ENCODE results near the gene DNAAF5. TPM values are rescaled to one million over a fixed set of nuclear protein-coding genes. Genes with fewer than 3 reads are reported as not detected.

Gene DNAAF5
- total and polyA plus RNA-seq, 2 experiments from 2014 or later: 19.0 to 23.5 TPM

GRCh38 chr7:738723-739454 is 12.4 kb downstream of the DNAAF5 start:
- Histone ChIP-seq H3K4me3 (no peak overlapping the region), H3K9me3 (ENCODE audit: low read depth) (peaks cover 4% of the 10 kb centered on the region), H3K27me3 (no peaks in the 10 kb centered on the region), H3K79me2 (peaks cover 56% of the 10 kb centered on the region), H3K36me3 (replicated peaks; ENCODE audit: insufficient read depth, low read depth) (no peaks in the 10 kb centered on the region), H3K4me2 (no peak overlapping the region), H4K20me1 (ENCODE audit: insufficient read depth, poor library complexity, severe bottlenecking) (no peaks in the 10 kb centered on the region), H3K9me2 (replicated peaks; ENCODE audit: insufficient read depth) (no peaks in the 10 kb centered on the region), H2AFZ (no peak overlapping the region), H3K4me1 (ENCODE audit: insufficient read depth) (no peaks in the 10 kb centered on the region), H3K27ac (no peak overlapping the region)
- 94% methylated on average over 24 of the region's 24 CpGs for WGBS (ENCODE audit: low lambda C conversion rate, missing lambda C conversion rate)
- DNase-seq (ENCODE audit: low spot score): no peak
- TF ChIP-seq EZH2phosphoT487 (IDR thresholded peaks at IDR 0.05; ENCODE audit: low read depth, severe bottlenecking, unreplicated experiment): no peak
- no peak for TF ChIP-seq EZH2 (IDR thresholded peaks at IDR 0.05; ENCODE audit: borderline replicate concordance)
- no peak for TF ChIP-seq CTCF (IDR thresholded peaks at IDR 0.05; ENCODE audit: poor library complexity)

GRCh38 chr7:739455-739982 is 13.0 kb downstream of the DNAAF5 start:
- H2AFZ ChIP-seq: no peak overlapping the region
- no peaks in the 10 kb centered on the region for H3K36me3 ChIP-seq (replicated peaks; ENCODE audit: insufficient read depth, low read depth)
- DNase-seq (ENCODE audit: low spot score): no peak
- H3K4me1 ChIP-seq (ENCODE audit: insufficient read depth): no peaks in the 10 kb centered on the region
- WGBS (ENCODE audit: low lambda C conversion rate, missing lambda C conversion rate): 95% methylated on average over 31 of the region's 31 CpGs
- no peaks in the 10 kb centered on the region for H4K20me1 ChIP-seq (ENCODE audit: insufficient read depth, poor library complexity, severe bottlenecking)
- H3K4me2 ChIP-seq: no peak overlapping the region
- no peaks in the 10 kb centered on the region for H3K9me2 ChIP-seq (replicated peaks; ENCODE audit: insufficient read depth)
- H3K79me2 ChIP-seq: peaks cover 50% of the 10 kb centered on the region
- TF ChIP-seq EZH2 (IDR thresholded peaks at IDR 0.05; ENCODE audit: borderline replicate concordance): no peak
- TF ChIP-seq CTCF (IDR thresholded peaks at IDR 0.05; ENCODE audit: poor library complexity): no peak
- no peak for TF ChIP-seq EZH2phosphoT487 (IDR thresholded peaks at IDR 0.05; ENCODE audit: low read depth, severe bottlenecking, unreplicated experiment)
- no peaks in the 10 kb centered on the region for H3K27me3 ChIP-seq
- H3K4me3 ChIP-seq: no peak overlapping the region
- H3K9me3 ChIP-seq (ENCODE audit: low read depth): peaks cover 4% of the 10 kb centered on the region
- H3K27ac ChIP-seq: no peak overlapping the region

GRCh38 chr7:739983-740942 is 13.8 kb downstream of the DNAAF5 start:
- 97% methylated on average over 44 of the region's 46 CpGs for whole genome bisulfite sequencing (ENCODE audit: low lambda C conversion rate, missing lambda C conversion rate)
- Histone ChIP-seq H3K27ac (no peak overlapping the region), H2AFZ (no peak overlapping the region), H3K4me2 (no peak overlapping the region), H3K9me2 (replicated peaks; ENCODE audit: insufficient read depth) (no peaks in the 10 kb centered on the region), H3K27me3 (no peaks in the 10 kb centered on the region), H4K20me1 (ENCODE audit: insufficient read depth, poor library complexity, severe bottlenecking) (no peaks in the 10 kb centered on the region), H3K79me2 (peaks cover 42% of the 10 kb centered on the region), H3K9me3 (ENCODE audit: low read depth) (no peaks in the 10 kb centered on the region), H3K4me3 (no peak overlapping the region), H3K36me3 (replicated peaks; ENCODE audit: insufficient read depth, low read depth) (no peaks in the 10 kb centered on the region), H3K4me1 (ENCODE audit: insufficient read depth) (no peaks in the 10 kb centered on the region)
- TF ChIP-seq EZH2 (IDR thresholded peaks at IDR 0.05; ENCODE audit: borderline replicate concordance) (no peak), CTCF (IDR thresholded peaks at IDR 0.05; ENCODE audit: poor library complexity) (no peak), EZH2phosphoT487 (IDR thresholded peaks at IDR 0.05; ENCODE audit: low read depth, severe bottlenecking, unreplicated experiment) (no peak)
- no peak for DNase-seq (ENCODE audit: low spot score)
